Mesenteric fat pad (tissue), 1 donor: Measurements from ENCODE around the gene PUSL1. TPM values are rescaled to one million over a fixed set of nuclear protein-coding genes. Genes with fewer than 3 reads are reported as not detected.

ENCODE experiments used
- DNase-seq: peaks from one replicate; pipeline ENCODE4 v3.0.0-alpha.2; 2020; ENCODE audit warnings: low spot score
- total RNA-seq: library from RNA; stranded (reverse); fragmentation: NEBNext Ultra II Directional; extraction: Animal tissue kit (Norgen Biotek cat#: 25700); gene quantifications from one replicate; pipeline ENCODE4 v1.2.1, GENCODE V29; 2021
- donor health status: DM: yes; HTN: yes; CAD: no.

PUSL1 gene
- total RNA-seq, 1 donor from 2014 or later: 11.6 TPM

GRCh38 chr1:1349256-1350012 lies 41.0 kb downstream of the PUSL1 start, which contains the start of gene DVL1:
DVL1 (minus strand) TSS chr1:1349418; CDS start chr1:1349065, 353 bp downstream.
- no peak for DNase-seq

GRCh38 chr1:1351511-1352427 lies 43.4 kb downstream of the PUSL1 start:
- no peak for DNase-seq

GRCh38 chr1:1352786-1353388 lies 44.5 kb downstream of the PUSL1 start:
- DNase-seq: no peak

GRCh38 chr1:1353389-1354151 lies 45.2 kb downstream of the PUSL1 start:
- no peak for DNase-seq

- no peak for DNase-seq
These were observed 46.2 kb downstream of the PUSL1 start for GRCh38 chr1:1354271-1355247.

- DNase-seq: no peak
These were observed 47.0 kb downstream of the PUSL1 start for GRCh38 chr1:1355416-1355815.

- no peak for DNase-seq
These were observed 47.9 kb downstream of the PUSL1 start for GRCh38 chr1:1356166-1356795.

- no peak for DNase-seq
These were observed 48.5 kb downstream of the PUSL1 start for GRCh38 chr1:1356796-1357401.

GRCh38 chr1:1357871-1358432 lies 49.6 kb downstream of the PUSL1 start:
- no peak for DNase-seq

- no peak for DNase-seq
These were observed 50.3 kb downstream of the PUSL1 start, which contains the start of gene MXRA8 for GRCh38 chr1:1358433-1359271. MXRA8 (minus strand) TSS chr1:1358555; CDS start chr1:1358504, 51 bp downstream.

GRCh38 chr1:1359308-1359663 lies 50.9 kb downstream of the PUSL1 start:
- no peak for DNase-seq

GRCh38 chr1:1359664-1360468 lies 51.5 kb downstream of the PUSL1 start:
- DNase-seq: no peak

- DNase-seq: no peak
These were observed 52.2 kb downstream of the PUSL1 start for GRCh38 chr1:1360506-1361169.
